PC-9 (cell line): ENCODE results near the gene CDC20B.

Experiments used
- EZH2 ChIP-seq: fragments of 200-600 bp; sonication (generic); IDR thresholded peaks from 2 replicates; pipeline ENCODE4 v1.8.0; 2017; ENCODE audit warnings: antibody characterized with exemption, low read depth
- TF ChIP-seq, protein P1 (sequence below): fragments of 200-600 bp; sonication (generic); conservative IDR thresholded peaks from 2 replicates; pipeline ENCODE4 v1.6.1; 2017; ENCODE audit warnings: mixed run types, antibody characterized with exemption, mild to moderate bottlenecking, moderate library complexity

DNA sequence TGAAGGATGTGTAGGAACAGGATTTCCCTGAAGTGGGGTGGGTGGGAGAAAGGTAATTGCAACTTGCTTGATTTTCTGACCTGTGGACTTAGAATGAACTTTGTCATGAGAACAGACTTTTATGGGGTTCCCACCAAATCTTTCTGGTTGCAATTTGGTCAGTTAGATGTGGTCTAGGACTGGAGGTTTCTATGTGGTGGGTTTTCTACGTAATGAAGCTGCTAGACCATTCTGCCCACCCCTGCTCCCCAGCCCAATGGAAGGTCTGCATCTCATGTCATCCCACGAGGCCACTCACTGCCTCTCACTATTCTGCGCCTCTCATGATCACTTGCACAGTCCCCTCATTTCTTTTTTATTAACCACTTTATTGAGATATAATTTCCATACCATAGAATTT is 108.5 kb downstream of the CDC20B start:
- TF ChIP-seq, protein P1, sequence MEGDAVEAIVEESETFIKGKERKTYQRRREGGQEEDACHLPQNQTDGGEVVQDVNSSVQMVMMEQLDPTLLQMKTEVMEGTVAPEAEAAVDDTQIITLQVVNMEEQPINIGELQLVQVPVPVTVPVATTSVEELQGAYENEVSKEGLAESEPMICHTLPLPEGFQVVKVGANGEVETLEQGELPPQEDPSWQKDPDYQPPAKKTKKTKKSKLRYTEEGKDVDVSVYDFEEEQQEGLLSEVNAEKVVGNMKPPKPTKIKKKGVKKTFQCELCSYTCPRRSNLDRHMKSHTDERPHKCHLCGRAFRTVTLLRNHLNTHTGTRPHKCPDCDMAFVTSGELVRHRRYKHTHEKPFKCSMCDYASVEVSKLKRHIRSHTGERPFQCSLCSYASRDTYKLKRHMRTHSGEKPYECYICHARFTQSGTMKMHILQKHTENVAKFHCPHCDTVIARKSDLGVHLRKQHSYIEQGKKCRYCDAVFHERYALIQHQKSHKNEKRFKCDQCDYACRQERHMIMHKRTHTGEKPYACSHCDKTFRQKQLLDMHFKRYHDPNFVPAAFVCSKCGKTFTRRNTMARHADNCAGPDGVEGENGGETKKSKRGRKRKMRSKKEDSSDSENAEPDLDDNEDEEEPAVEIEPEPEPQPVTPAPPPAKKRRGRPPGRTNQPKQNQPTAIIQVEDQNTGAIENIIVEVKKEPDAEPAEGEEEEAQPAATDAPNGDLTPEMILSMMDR: no peak
- no peak for TF ChIP-seq EZH2
